Breast epithelium (tissue), 3 donors: ENCODE measurements around the gene KAT8.
A peak's percentile ranks its signal among the peaks of the same experiment; 100 is the strongest.

ENCODE experiments used
- POLR2A ChIP-seq: fragments of 450-650 bp; IDR thresholded peaks from one replicate; pipeline ENCODE4 v1.6.1; 2016; ENCODE audit warnings: antibody characterized with exemption, mild to moderate bottlenecking, moderate library complexity
- POLR2AphosphoS5 ChIP-seq, 3 donors: sonication (generic); formaldehyde crosslinking; IDR thresholded peaks; one replicate each; pipeline ENCODE4 v1.6.1; 2017; ENCODE audit warnings: antibody characterized with exemption in 3 of 3
- TF ChIP-seq, protein P1 (sequence below), 3 donors: fragments of 450-650 bp; IDR thresholded peaks; one replicate each; pipeline ENCODE4 v1.5.1; 2016 to 2017; ENCODE audit warnings: antibody characterized with exemption in 3 of 3, mild to moderate bottlenecking in 3 of 3, moderate library complexity in 3 of 3

- no peak for TF ChIP-seq POLR2A
- TF ChIP-seq POLR2AphosphoS5 (IDR thresholded peaks at IDR 0.05), result peak in 1 of 3 donors; percentile 49
- TF ChIP-seq, protein P1, sequence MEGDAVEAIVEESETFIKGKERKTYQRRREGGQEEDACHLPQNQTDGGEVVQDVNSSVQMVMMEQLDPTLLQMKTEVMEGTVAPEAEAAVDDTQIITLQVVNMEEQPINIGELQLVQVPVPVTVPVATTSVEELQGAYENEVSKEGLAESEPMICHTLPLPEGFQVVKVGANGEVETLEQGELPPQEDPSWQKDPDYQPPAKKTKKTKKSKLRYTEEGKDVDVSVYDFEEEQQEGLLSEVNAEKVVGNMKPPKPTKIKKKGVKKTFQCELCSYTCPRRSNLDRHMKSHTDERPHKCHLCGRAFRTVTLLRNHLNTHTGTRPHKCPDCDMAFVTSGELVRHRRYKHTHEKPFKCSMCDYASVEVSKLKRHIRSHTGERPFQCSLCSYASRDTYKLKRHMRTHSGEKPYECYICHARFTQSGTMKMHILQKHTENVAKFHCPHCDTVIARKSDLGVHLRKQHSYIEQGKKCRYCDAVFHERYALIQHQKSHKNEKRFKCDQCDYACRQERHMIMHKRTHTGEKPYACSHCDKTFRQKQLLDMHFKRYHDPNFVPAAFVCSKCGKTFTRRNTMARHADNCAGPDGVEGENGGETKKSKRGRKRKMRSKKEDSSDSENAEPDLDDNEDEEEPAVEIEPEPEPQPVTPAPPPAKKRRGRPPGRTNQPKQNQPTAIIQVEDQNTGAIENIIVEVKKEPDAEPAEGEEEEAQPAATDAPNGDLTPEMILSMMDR (IDR thresholded peaks at IDR 0.05), result peak; percentile 22 to 69 (median 53)
These were observed 17.4 kb downstream of the KAT8 start for GRCh38 chr16:31134625-31135534.
